HG02970 (cell line): ENCODE data around the gene SMC4.
"Not testable (repeated sequence)": the region's sequence is repeated elsewhere in the genome, so short reads cannot be mapped to it uniquely, and the experiment has no call there.

Experiments
- ATAC-seq: cut with Tn5 transposase; IDR thresholded peaks from one replicate; pipeline ENCODE4 v1.9.1; 2021; ENCODE audit warnings: mild to moderate bottlenecking, moderate library complexity, moderate number of reproducible peaks; ENCODE audit not compliant: unreplicated experiment, low FRiP score

SMC4 gene

GRCh38 chr3:160399125-160400029 lies at the start of gene SMC4, which contains the start of gene IFT80:
Gene SMC4 (plus strand): TSS chr3:160399650. CDS start chr3:160400827, 1,177 bp downstream.
Gene IFT80 (minus strand): TSS chr3:160399225. CDS start chr3:160384600, 14,625 bp downstream.
- peak; percentile 95 for ATAC-seq

GRCh38 chr3:160355826-160356225 lies 43.6 kb upstream of the SMC4 start:
- ATAC-seq, result no peak

GRCh38 chr3:160362896-160363295 lies 36.6 kb upstream of the SMC4 start:
- not testable (repeated sequence) for ATAC-seq

GRCh38 chr3:160365869-160366522 lies 33.5 kb upstream of the SMC4 start:
- ATAC-seq, result no peak

- no peak for ATAC-seq
These were observed 30.6 kb upstream of the SMC4 start for GRCh38 chr3:160368804-160369203.

- ATAC-seq, result no peak
These were observed 29.7 kb upstream of the SMC4 start for GRCh38 chr3:160369784-160370183.

- no peak for ATAC-seq
These were observed 28.2 kb upstream of the SMC4 start for GRCh38 chr3:160370987-160371857.

GRCh38 chr3:160372780-160373179 lies 26.7 kb upstream of the SMC4 start:
- no peak for ATAC-seq

- no peak for ATAC-seq
These were observed 25.8 kb upstream of the SMC4 start for GRCh38 chr3:160373655-160374054.

GRCh38 chr3:160374472-160374871 lies 25.0 kb upstream of the SMC4 start:
- no peak for ATAC-seq

GRCh38 chr3:160374925-160375324 lies 24.5 kb upstream of the SMC4 start:
- ATAC-seq, result no peak

- no peak for ATAC-seq
These were observed 22.8 kb upstream of the SMC4 start for GRCh38 chr3:160376681-160377080.

- ATAC-seq, result no peak
These were observed 20.9 kb upstream of the SMC4 start for GRCh38 chr3:160378331-160379109.

GRCh38 chr3:160379628-160380214 lies 19.7 kb upstream of the SMC4 start:
- no peak for ATAC-seq

- no peak for ATAC-seq
These were observed 18.0 kb upstream of the SMC4 start for GRCh38 chr3:160381470-160381869.

- ATAC-seq, result no peak
These were observed 14.7 kb upstream of the SMC4 start for GRCh38 chr3:160384639-160385318.

- ATAC-seq, result no peak
These were observed 8.8 kb upstream of the SMC4 start for GRCh38 chr3:160390565-160391138.

GRCh38 chr3:160392798-160393197 lies 6.7 kb upstream of the SMC4 start:
- ATAC-seq, result no peak
